Loucy (cell line): Measurements from ENCODE around the gene SIL1.

Experiments
- CTCF ChIP-seq: fragments of 200-600 bp; sonication (generic); conservative IDR thresholded peaks from 2 replicates; pipeline ENCODE4 v1.5.1; 2014; ENCODE audit warnings: mild to moderate bottlenecking, antibody characterized with exemption, low read length
- EZH2phosphoT487 ChIP-seq: fragments of 200-600 bp; IDR thresholded peaks from 2 replicates; pipeline ENCODE4 v1.6.1; 2018; ENCODE audit warnings: antibody characterized with exemption, mild to moderate bottlenecking, moderate library complexity, borderline replicate concordance

GRCh38 chr5:139027150-139027549 is 171.0 kb downstream of the SIL1 start:
- no peak for TF ChIP-seq CTCF
- TF ChIP-seq EZH2phosphoT487 = no peak
